Astrocyte (in vitro differentiated cells and primary cell): Measurements from ENCODE around the gene SNPH. TPM values are rescaled to one million over a fixed set of nuclear protein-coding genes. Genes with fewer than 3 reads are reported as not detected.

ENCODE experiments used
- DNase-seq: peaks from one replicate; pipeline ENCODE4 v3.0.0-alpha.2; 2010; ENCODE audit warnings: low read depth
- FAIRE-seq: peaks from 2 replicates; lab custom pipeline; 2011; peaks lifted over from hg19 to GRCh38; lab: Jason Lieb, UNC
- H2AFZ ChIP-seq: 2 replicates; pipeline ENCODE4 v1.6.0; 2012; ENCODE audit warnings: low read depth, low read length, inconsistent platforms
- H3K27ac ChIP-seq: 2 replicates; pipeline ENCODE4 v1.5.1; 2011; ENCODE audit warnings: low read depth, low read length, inconsistent platforms
- H3K27me3 ChIP-seq: 2 replicates; pipeline ENCODE4 v1.6.0; 2011; ENCODE audit warnings: low read length, inconsistent platforms; ENCODE audit not compliant: insufficient read depth
- H3K36me3 ChIP-seq: 2 replicates; pipeline ENCODE4 v1.5.1; 2011; ENCODE audit warnings: low read length, inconsistent platforms; ENCODE audit not compliant: insufficient read depth
- H3K4me1 ChIP-seq: 2 replicates; pipeline ENCODE4 v1.5.1; 2011; ENCODE audit warnings: low read length, inconsistent platforms; ENCODE audit not compliant: insufficient read depth
- H3K4me2 ChIP-seq: 2 replicates; pipeline ENCODE4 v1.6.0; 2012; ENCODE audit warnings: low read length, inconsistent platforms
- H3K4me3 ChIP-seq: 2 replicates; pipeline ENCODE4 v1.5.1; 2011; ENCODE audit warnings: low read depth, mild to moderate bottlenecking, low read length, inconsistent platforms; ENCODE audit not compliant: insufficient read depth
- H3K79me2 ChIP-seq: 2 replicates; pipeline ENCODE4 v1.6.0; 2012; ENCODE audit warnings: mild to moderate bottlenecking, low read length, inconsistent platforms; ENCODE audit not compliant: insufficient read depth
- H3K9ac ChIP-seq: 2 replicates; pipeline ENCODE4 v1.6.0; 2012; ENCODE audit warnings: mild to moderate bottlenecking, low read length, inconsistent platforms
- H3K9me3 ChIP-seq: 2 replicates; pipeline ENCODE4 v1.5.1; 2012; ENCODE audit warnings: low read depth, mild to moderate bottlenecking, low read length, inconsistent platforms; ENCODE audit not compliant: insufficient read depth
- H4K20me1 ChIP-seq: 2 replicates; pipeline ENCODE4 v1.6.0; 2012; ENCODE audit warnings: low read length, inconsistent platforms; ENCODE audit not compliant: insufficient read depth
- H3K27ac Mint-ChIP-seq: one replicate; pipeline ENCODE4 v1.8.0; 2021; ENCODE audit warnings: mild to moderate bottlenecking, mixed read lengths; ENCODE audit not compliant: unreplicated experiment
- H3K27me3 Mint-ChIP-seq: one replicate; pipeline ENCODE4 v1.8.0; 2021; ENCODE audit warnings: low read depth, mixed read lengths; ENCODE audit not compliant: unreplicated experiment
- H3K36me3 Mint-ChIP-seq: one replicate; pipeline ENCODE4 v1.8.0; 2021; ENCODE audit warnings: low read depth, mixed read lengths; ENCODE audit not compliant: unreplicated experiment
- H3K4me1 Mint-ChIP-seq: one replicate; pipeline ENCODE4 v1.8.0; 2021; ENCODE audit warnings: low read depth, mixed read lengths; ENCODE audit not compliant: unreplicated experiment
- H3K4me3 Mint-ChIP-seq: one replicate; pipeline ENCODE4 v1.8.0; 2021; ENCODE audit warnings: mild to moderate bottlenecking, moderate library complexity, mixed read lengths; ENCODE audit not compliant: unreplicated experiment
- H3K9me3 Mint-ChIP-seq: one replicate; pipeline ENCODE4 v1.8.0; 2021; ENCODE audit warnings: mild to moderate bottlenecking, mixed read lengths; ENCODE audit not compliant: unreplicated experiment
- EZH2 ChIP-seq: IDR thresholded peaks from 2 replicates; pipeline ENCODE4 v1.6.1; 2012; ENCODE audit warnings: mild to moderate bottlenecking, low read length, inconsistent platforms; ENCODE audit not compliant: insufficient read depth
- total RNA-seq: library from RNA; stranded (reverse); gene quantifications from 2 replicates; pipeline ENCODE4 v1.2.1, GENCODE V29; 2021
- TF ChIP-seq, protein P1 (sequence below): IDR thresholded peaks from 2 replicates; pipeline ENCODE4 v1.5.1; 2011; ENCODE audit warnings: low read depth, mild to moderate bottlenecking, inconsistent platforms, low read length, moderate library complexity; ENCODE audit not compliant: insufficient read depth

Gene SNPH
- total RNA-seq, 1 donor from 2014 or later, result 7.9 TPM

GRCh38 chr20:1305712-1306111 lies 39.6 kb downstream of the SNPH start:
- H3K4me3 ChIP-seq, result no peak overlapping the region
- no peaks in the 10 kb centered on the region for H3K9me3 Mint-ChIP-seq
- FAIRE-seq (no peak), DNase-seq (no peak)
- H3K79me2 ChIP-seq, result no peaks in the 10 kb centered on the region
- no peak overlapping the region for H3K27ac Mint-ChIP-seq
- no peak overlapping the region for H2AFZ ChIP-seq
- no peak overlapping the region for H3K27ac ChIP-seq
- H3K4me3 Mint-ChIP-seq, result no peak overlapping the region
- no peaks in the 10 kb centered on the region for H3K36me3 ChIP-seq
- H4K20me1 ChIP-seq, result no peaks in the 10 kb centered on the region
- TF ChIP-seq, protein P1, sequence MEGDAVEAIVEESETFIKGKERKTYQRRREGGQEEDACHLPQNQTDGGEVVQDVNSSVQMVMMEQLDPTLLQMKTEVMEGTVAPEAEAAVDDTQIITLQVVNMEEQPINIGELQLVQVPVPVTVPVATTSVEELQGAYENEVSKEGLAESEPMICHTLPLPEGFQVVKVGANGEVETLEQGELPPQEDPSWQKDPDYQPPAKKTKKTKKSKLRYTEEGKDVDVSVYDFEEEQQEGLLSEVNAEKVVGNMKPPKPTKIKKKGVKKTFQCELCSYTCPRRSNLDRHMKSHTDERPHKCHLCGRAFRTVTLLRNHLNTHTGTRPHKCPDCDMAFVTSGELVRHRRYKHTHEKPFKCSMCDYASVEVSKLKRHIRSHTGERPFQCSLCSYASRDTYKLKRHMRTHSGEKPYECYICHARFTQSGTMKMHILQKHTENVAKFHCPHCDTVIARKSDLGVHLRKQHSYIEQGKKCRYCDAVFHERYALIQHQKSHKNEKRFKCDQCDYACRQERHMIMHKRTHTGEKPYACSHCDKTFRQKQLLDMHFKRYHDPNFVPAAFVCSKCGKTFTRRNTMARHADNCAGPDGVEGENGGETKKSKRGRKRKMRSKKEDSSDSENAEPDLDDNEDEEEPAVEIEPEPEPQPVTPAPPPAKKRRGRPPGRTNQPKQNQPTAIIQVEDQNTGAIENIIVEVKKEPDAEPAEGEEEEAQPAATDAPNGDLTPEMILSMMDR, result no peak
- TF ChIP-seq EZH2, result no peak
- no peak overlapping the region for H3K9ac ChIP-seq
- H3K4me1 ChIP-seq, result peaks cover 5% of the 10 kb centered on the region
- no peaks in the 10 kb centered on the region for H3K27me3 ChIP-seq
- peaks cover 7% of the 10 kb centered on the region for H3K36me3 Mint-ChIP-seq
- no peaks in the 10 kb centered on the region for H3K9me3 ChIP-seq
- no peak overlapping the region for H3K4me2 ChIP-seq
- H3K27me3 Mint-ChIP-seq, result no peaks in the 10 kb centered on the region
- H3K4me1 Mint-ChIP-seq, result peaks cover 8% of the 10 kb centered on the region

DNA sequence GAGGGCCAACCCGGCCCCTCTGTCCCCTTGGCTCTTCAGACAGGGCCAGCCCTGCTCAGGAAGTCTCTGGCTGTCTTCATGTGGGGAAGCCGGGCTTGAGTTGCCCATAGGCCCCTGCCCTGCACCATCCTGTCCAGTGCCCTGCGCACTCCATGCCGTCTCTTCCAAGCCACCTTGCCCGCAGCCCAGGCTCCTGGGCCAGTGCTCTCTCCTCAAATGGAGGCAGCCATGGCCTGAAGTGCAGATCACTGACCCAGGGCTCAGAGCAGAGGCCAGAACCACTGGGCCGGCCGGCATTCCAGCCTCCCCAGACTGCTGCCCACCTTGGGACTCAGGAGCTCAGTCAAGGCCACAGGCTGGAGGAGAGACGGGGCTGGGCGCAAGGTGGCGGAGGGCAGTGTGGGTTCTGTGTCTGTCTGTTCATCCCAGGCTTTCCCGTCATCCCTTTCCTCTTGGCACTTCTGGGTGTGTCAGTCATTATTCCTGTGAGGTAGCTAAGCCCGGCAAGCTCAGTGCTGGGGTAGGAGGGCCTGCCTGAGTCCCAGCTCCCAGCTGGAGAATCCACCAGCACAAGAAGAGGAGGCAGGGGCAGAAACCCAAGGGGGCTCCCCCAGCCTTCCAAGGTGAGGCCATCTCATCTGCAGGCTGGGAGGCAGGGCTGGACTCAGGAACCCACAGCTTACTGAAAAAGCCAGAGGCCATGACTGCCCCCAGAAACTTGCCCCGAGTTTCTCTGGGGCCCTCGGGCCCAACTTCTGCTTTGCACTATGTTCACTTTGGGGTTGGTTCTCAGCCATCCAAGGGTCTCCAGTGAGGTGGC lies 40.4 kb downstream of the SNPH start:
- Mint-ChIP-seq H3K9me3 (no peaks in the 10 kb centered on the region), H3K27me3 (no peaks in the 10 kb centered on the region), H3K27ac (no peak overlapping the region), H3K4me1 (peaks cover 2% of the 10 kb centered on the region), H3K4me3 (no peak overlapping the region), H3K36me3 (peaks cover 2% of the 10 kb centered on the region)
- no peaks in the 10 kb centered on the region for H3K4me1 ChIP-seq
- no peaks in the 10 kb centered on the region for H4K20me1 ChIP-seq
- DNase-seq (no peak), FAIRE-seq (no peak)
- H3K27ac ChIP-seq, result no peak overlapping the region
- H3K36me3 ChIP-seq, result no peaks in the 10 kb centered on the region
- H3K9ac ChIP-seq, result no peak overlapping the region
- H3K79me2 ChIP-seq, result no peaks in the 10 kb centered on the region
- TF ChIP-seq, protein P1, result no peak
- no peak for TF ChIP-seq EZH2
- no peak overlapping the region for H2AFZ ChIP-seq
- no peaks in the 10 kb centered on the region for H3K9me3 ChIP-seq
- H3K4me2 ChIP-seq, result no peak overlapping the region
- no peak overlapping the region for H3K4me3 ChIP-seq
- H3K27me3 ChIP-seq, result no peaks in the 10 kb centered on the region

GRCh38 chr20:1307171-1307570 lies 41.1 kb downstream of the SNPH start:
- Histone ChIP-seq H3K27me3 (no peaks in the 10 kb centered on the region), H3K4me2 (no peak overlapping the region), H3K9ac (no peak overlapping the region), H3K79me2 (no peaks in the 10 kb centered on the region), H3K27ac (no peak overlapping the region), H2AFZ (no peak overlapping the region), H3K4me3 (no peak overlapping the region), H3K4me1 (no peaks in the 10 kb centered on the region), H4K20me1 (no peaks in the 10 kb centered on the region), H3K9me3 (no peaks in the 10 kb centered on the region), H3K36me3 (no peaks in the 10 kb centered on the region)
- Mint-ChIP-seq H3K36me3 (peaks cover 2% of the 10 kb centered on the region), H3K9me3 (no peaks in the 10 kb centered on the region), H3K27ac (no peak overlapping the region), H3K27me3 (no peaks in the 10 kb centered on the region), H3K4me1 (peaks cover 2% of the 10 kb centered on the region), H3K4me3 (no peak overlapping the region)
- FAIRE-seq, result no peak
- no peak for DNase-seq
- TF ChIP-seq, protein P1, result no peak
- no peak for TF ChIP-seq EZH2
